ENCODE data around the gene SRSF2.
"Not testable (repeated sequence)": the region's sequence is repeated elsewhere in the genome, so short reads cannot be mapped to it uniquely, and the experiment has no call there.

Gene SRSF2

DNA sequence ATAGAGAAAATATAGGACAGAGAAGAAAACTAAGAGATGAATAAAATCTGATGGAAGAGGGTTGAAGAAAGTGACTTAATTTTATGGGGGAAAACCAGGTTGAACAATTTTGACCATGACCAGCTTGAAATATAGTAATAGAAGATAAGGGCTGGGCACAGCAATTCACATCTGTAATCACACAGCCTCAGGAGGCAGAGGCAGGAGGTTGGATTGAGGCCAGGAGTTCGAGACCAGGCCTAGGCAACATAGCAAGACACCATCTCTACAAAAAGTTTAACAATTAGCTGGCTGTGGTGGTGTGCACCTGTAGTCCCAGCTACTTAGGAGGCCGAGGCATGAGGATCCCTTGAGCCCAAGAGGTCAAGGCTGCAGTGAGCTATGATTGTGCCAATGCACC is 35.1 kb downstream of the SRSF2 start:
- no peak overlapping the region for H3K4me3 ChIP-seq (ENCODE audit: low read depth, low read length)

DNA sequence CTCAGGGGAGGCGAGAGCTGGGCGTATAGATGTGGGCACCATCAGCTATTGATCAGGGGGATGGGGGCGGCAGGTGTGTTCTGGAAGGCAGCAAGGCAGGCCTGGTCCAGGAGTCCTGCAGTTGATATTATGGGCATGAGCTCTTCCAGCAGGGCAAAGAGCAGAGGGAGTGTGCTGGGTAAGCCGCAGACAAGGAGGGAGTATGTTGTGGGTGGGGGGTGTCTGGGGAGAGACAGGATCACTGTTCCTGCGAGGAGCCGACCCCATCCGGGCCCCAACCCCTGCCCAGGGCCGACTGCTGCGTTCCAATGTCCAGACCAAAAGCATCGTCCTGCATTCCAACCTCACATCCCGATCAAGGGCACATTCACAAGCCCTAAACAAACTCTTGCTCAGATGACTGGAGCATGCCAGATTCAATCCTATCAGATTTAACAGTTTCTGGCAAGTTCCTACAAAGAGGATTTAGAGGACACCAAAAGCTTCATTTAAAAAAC is 35.6 kb downstream of the SRSF2 start:
- H3K4me3 ChIP-seq (ENCODE audit: low read depth, low read length) = no peak overlapping the region

DNA sequence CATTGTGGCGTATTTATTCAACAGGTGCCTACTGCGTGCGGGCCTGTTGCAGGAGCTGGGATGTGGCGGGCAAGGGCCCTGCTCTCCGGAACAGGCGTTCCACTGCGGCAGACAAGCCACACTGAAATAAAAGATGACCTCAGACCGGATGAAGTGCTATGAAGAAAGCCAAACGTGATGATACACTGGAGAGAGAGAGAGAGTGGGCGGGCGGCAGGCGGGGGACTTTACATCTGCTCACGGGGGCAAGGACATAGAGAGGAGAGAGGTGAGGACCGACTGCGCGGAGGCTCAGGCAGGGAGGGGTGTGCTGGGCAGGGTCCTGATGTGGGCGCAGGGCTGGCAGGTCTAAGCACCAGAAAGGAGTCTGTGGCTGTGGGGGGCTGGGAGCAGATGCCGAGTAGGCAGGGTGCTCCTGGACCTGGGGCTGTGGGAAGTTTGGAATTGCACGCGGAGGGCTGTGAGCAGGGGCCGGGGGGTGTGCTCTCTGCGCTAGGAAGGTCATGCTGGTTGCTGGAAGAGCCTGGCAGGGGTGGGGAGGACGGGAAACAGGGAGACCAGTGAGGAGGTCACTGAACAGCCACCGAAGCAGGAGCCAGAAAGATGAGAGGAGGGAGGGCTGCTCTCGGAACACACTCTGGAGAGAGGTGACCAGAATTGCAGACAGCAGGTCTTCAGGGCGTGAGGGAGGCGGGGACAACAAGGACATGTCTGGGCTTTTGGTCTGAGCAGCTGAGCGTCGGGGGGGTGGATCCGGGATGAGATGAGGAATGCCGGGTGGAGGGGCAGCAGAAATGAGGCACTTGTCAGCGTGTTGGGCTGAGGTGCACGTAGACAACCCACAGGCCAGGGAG is 36.3 kb downstream of the SRSF2 start:
- no peak overlapping the region for H3K4me3 ChIP-seq (ENCODE audit: low read depth, low read length)

DNA sequence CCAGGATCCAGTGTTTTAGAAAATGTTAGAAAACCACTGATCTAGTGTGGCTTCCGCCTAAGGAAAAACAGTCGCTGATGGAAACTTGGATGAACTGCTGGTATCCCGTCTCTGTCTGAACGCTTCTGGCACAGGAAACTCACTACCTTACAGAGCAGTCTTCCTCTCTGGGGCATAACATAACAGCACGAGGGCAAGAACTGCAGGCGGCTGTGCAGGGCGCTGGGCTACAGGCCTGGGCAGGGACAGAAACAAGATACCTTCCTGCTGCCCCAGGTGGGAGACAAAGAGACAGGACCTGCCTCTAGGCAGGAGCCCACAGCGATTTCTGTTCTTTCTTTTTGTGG is 36.9 kb downstream of the SRSF2 start:
- H3K4me3 ChIP-seq (ENCODE audit: low read depth, low read length) = no peak overlapping the region

DNA sequence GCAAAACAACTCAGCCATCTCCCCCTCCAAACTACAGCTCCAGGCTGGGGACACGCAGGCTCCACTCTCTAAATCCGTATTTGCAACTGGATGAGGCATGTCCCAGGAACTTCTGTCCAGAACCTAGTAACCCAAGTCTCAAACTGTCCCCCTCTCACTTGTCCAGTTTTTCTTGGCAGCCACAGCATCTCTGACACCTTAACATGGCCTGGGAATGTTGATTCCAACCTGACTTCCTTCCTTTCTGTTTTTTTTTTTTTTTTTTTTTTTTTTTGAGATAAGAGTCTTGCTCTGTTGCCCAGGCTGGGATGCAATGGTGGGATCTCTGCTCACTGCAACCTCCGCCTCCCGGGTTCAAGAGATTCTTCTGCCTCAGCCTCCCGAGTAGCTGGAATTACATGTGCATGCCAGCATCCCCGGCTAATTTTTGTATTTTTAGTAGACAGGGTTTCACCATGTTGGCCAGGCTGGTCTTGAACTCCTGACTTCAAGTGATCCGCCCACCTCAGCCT is 38.6 kb downstream of the SRSF2 start:
- H3K4me3 ChIP-seq (ENCODE audit: low read depth, low read length) = not testable (repeated sequence)

GRCh38 chr17:76697702-76698465 is 39.2 kb downstream of the SRSF2 start:
- H3K4me3 ChIP-seq (ENCODE audit: low read depth, low read length) = no peak overlapping the region

DNA sequence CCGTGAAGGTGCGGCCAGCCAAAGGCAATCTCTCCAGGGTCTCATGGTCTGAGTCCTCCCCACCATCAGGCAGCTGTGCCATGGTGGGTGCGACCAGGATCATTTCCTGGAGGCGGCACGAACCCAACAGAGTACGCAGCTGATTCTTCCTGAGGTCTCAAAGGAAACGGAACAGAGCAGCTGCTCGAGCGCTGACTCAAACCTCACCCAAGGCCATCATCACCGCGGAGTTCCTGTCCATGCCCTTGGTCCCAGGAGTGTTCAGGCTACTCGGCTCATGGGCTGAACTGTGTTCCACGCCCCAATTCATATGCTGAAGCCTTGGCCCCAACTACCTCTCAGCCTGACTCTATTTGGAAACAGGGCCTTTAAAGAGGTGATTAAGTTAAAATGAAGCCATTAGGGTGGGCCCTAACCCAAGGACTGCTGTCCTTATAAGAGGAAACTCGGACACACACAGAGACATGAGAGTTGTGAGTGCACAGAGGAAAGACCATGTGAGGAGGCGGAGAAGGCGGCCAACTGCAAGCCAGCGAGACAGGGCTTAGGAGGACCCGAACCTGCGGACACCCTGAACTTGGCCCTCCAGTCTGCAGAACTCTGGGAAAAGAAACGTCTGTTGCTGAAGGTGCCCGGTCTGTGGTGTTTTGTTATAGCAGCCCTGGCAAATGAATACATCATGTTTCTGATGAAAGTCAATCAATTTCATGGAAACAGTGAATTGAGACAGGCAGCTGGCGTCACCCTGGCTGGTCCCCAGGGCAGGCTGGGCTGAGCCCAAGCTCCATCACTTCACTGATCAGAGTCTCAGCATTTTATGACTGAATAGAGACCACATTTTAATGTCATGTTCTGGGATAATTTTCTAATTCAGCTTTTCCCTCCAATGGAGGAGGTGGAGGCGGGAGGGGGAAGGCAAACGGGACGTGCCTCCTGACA is 40.1 kb downstream of the SRSF2 start:
- no peak overlapping the region for H3K4me3 ChIP-seq (ENCODE audit: low read depth, low read length)

GRCh38 chr17:76695059-76695831 is 41.9 kb downstream of the SRSF2 start:
- H3K4me3 ChIP-seq (ENCODE audit: low read depth, low read length) = no peak overlapping the region

GRCh38 chr17:76691379-76692191 is 45.5 kb downstream of the SRSF2 start:
- H3K4me3 ChIP-seq (ENCODE audit: low read depth, low read length) = no peak overlapping the region

GRCh38 chr17:76690596-76691280 is 46.4 kb downstream of the SRSF2 start:
- H3K4me3 ChIP-seq (ENCODE audit: low read depth, low read length) = no peak overlapping the region

GRCh38 chr17:76689859-76690258 is 47.3 kb downstream of the SRSF2 start:
- no peak overlapping the region for H3K4me3 ChIP-seq (ENCODE audit: low read depth, low read length)

- no peak overlapping the region for H3K4me3 ChIP-seq (ENCODE audit: low read depth, low read length)
Observed at GRCh38 chr17:76688165-76688622, 48.9 kb downstream of the SRSF2 start.

DNA sequence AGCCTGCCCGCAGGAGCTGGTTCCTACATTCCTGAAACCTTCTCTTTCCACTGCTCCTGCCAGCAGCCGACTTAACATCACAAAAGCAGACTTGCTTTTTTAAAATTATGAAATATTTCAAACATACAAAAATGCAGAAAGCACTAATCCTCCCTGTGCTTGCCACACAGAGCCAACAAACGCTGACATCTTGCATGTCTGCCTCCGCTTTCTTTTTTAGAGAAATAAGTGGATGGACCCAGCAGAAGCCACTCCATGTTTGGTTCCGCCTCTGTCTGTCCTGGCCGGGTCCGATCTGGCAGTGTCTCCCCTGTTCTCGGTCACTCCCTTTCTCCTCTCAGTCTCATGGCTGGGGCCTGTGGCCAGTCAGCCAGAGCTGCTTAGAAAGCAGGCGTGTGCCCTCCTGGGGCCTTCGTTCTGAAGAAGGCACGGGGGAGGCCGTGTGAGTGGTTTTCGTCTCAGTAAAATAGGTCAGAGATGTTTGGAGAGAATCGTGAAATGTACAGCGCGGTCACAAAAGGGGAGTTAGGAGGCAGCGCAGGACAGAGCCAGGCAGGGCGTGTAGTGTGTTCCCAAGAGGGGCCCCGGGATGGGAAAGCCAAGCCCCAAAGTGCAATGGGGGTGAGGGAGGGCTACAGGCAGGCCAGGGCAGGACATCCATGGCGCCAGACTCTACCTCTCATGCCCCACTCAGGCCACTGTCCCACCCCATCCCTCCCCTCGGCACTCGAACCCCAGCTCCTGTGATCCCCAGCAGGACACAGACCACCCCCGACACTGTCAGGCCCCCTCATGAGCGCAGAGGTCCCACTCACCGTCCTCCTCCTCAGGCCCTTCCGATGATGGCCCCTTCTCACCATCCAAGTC is 49.6 kb downstream of the SRSF2 start:
- H3K4me3 ChIP-seq (ENCODE audit: low read depth, low read length) = no peak overlapping the region

DNA sequence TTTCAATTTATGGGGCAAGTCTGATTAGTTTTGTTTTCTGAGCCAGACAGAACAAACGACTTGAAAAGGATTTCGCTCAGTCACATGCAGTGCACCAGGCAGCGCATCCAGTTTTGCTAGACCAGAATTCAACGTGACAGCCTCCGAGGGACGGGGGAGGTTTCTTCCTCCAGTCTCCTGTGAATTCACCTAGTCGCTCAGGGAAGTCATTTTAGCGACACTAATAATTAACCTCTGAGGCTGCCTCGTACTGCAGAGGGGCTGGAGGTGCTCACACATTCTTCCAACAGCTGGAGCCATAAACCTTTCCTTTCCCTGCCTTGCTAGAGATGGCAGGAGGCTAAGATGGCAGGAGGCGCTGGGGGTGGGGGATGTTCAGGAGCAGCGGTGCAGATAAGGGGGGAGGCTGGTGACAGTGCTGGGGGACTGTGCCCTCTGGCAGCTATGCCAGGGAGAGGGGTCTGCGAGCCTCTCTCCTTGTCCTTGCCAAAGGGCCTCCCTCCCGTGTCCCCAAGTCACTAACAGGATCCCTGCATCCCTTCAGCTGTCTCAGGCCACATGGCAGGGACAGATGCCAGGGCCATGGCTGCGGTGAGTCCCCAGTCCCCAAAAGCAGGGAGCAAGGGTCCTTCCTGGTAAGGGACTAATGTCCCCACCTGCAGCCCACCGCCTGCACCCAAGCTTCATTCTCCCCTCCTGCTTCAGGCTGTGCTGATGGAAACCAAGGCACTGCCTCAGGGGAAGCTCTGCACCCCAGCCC is 50.4 kb downstream of the SRSF2 start:
- H3K4me3 ChIP-seq (ENCODE audit: low read depth, low read length) = no peak overlapping the region

- no peak overlapping the region for H3K4me3 ChIP-seq (ENCODE audit: low read depth, low read length)
Observed at GRCh38 chr17:76685846-76686245, 51.3 kb downstream of the SRSF2 start.

DNA sequence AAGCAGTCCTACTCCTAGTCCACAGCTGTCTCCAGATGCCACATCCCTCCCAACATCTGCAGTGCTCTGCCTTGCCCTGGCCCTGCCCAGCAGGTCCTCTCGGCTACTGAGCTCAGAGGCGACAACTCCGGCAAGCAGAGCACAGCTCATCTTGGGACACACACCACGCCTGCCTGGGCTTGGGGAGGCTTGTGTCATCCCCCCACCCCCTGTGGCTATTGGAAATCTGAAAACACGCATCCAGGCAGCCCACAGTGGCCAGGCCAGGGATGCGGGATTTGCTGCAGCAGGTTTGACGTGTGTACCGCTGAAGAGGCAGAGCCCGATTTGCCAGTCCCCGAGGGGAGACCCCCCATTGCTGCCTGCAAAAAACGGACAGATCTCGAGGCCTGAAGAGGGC is 51.8 kb downstream of the SRSF2 start:
- no peak overlapping the region for H3K4me3 ChIP-seq (ENCODE audit: low read depth, low read length)

DNA sequence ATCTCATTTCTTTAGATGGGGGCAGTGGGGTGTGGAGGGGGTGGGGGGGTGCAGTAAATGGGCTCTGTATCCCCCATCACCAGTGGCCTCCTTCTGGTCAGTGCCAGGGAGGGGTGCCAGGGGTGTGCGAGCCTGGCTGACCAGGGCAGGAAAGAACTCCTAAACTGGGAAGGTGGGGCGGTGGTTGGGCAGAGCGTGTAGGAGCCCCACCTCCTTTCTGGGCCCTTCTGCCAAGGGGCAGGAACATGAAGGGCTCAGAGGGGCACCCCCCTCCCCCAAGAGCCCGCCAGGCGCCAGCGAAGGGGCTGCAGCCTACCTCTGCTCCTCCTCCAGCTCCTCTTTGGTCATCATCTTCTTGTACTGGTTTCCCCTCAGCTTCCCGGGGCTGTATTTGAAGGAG is 52.4 kb downstream of the SRSF2 start:
- no peak overlapping the region for H3K4me3 ChIP-seq (ENCODE audit: low read depth, low read length)
